Measurements from ENCODE around the gene HES3.

GRCh38 chr1:6223617-6224016, 20.4 kb upstream of the HES3 start:
- TF ChIP-seq, protein P1, sequence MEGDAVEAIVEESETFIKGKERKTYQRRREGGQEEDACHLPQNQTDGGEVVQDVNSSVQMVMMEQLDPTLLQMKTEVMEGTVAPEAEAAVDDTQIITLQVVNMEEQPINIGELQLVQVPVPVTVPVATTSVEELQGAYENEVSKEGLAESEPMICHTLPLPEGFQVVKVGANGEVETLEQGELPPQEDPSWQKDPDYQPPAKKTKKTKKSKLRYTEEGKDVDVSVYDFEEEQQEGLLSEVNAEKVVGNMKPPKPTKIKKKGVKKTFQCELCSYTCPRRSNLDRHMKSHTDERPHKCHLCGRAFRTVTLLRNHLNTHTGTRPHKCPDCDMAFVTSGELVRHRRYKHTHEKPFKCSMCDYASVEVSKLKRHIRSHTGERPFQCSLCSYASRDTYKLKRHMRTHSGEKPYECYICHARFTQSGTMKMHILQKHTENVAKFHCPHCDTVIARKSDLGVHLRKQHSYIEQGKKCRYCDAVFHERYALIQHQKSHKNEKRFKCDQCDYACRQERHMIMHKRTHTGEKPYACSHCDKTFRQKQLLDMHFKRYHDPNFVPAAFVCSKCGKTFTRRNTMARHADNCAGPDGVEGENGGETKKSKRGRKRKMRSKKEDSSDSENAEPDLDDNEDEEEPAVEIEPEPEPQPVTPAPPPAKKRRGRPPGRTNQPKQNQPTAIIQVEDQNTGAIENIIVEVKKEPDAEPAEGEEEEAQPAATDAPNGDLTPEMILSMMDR (IDR thresholded peaks at IDR 0.05), result no peak
- no peak for TF ChIP-seq POLR2A (IDR thresholded peaks at IDR 0.05)

Measured in body of pancreas (tissue), 4 donors.